HG02870 (cell line): ENCODE results near the gene NBPF3.
"Not testable (repeated sequence)": the region's sequence is repeated elsewhere in the genome, so short reads cannot be mapped to it uniquely, and the experiment has no call there.

ENCODE experiments used
- ATAC-seq: cut with Tn5 transposase; IDR thresholded peaks from one replicate; pipeline ENCODE4 v1.9.1; 2021; ENCODE audit warnings: mild to moderate bottlenecking, moderate library complexity; ENCODE audit not compliant: unreplicated experiment

Gene NBPF3

DNA sequence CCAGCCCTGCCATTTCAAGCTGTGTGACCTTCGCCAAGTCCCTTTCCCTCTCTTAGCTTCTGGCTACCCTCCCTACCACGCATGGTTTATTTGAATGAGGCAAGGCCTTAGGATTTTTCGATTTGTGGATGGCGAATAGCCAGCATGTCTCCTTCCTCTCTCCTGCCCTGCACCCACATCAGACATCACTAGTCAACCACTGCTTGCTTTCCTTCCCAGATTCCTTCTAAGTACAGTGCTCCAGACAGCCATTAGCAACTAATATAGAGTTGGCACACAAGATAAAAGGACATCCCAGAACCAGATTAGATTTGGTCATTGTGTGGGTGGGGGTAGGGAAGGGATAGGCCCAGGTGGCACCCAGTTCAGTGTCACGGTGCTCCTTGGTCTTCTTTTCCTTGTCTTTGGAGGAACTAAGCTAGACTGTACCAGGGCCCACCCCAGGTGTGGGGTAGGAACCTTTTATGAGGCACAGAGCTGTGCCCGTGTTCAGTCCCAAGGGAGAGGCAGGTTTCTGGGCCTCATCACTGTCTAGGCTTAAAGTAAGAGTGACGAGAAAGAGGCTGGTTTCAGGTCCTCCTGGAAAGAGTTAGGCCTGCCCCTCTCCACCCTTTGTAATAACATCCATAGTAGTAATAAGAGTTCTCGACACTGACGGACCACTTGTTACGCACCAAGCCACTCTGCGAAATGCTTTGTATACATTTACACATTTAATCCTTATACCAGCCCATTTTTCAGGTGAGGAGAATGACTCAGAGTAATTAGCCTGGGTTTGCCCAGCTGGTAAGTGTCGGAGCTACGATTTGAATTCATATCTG, 77.9 kb downstream of the NBPF3 start:
- no peak for ATAC-seq

DNA sequence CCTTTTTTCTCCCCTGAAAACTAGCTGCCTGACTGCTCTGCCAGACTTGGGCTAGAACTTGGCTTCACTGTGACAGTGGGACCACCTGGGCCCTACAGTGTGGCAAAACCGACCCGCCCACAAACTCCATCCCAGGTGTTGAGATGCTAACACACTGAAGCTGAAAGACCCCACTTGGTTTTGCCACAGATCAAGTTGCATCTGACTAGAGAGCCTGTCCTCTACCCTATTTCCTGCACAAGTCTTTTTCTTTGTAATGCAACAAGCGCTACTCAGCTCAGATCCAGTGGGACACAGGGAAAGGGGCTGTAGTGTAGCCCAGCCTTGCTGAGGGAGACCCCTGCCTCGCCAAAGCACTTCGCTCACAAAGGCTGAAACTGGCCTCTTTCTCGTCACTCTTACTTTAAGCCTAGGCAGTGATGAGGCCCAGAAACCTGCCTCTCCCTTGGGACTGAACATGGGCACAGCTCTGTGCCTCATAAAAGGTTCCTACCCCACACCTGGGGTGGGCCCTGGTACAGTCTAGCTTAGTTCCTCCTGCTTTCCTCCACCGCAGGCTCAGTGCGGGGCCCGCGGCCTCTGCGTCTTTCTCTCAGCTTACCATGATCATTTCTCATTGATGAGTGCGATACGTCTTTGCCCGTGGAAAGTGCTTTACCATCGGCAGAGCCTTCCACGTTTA, 79.0 kb downstream of the NBPF3 start:
- no peak for ATAC-seq

DNA sequence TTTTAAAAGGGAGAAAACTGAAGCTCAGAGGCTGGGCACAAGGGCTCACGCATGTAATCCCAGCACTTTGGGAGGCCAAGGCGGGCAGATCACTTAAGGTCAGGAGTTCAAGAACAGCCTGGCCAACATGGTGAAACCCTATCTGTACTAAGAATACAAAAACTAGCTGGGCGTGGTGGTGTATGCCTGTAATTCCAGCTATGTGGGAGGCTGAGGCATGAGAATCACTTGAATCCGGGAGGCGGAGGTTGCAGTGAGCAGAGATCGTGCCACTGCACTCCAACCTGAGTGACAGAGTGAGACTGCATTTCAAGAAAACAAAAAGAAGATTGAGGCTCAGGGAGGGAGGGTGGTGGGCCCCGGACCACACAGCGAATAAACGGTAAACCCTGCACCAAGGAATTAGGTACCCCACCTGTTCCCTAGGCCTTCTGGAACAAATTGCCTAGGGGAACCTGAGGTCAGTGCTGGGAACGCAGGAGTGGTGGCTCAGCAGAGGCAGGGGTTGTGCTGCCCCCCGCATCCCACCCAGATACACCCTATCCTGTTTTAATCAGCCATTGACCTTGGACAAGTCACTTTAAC, 79.6 kb downstream of the NBPF3 start:
- ATAC-seq: not testable (repeated sequence)

GRCh38 chr1:21520899-21521716, 81.2 kb downstream of the NBPF3 start:
- no peak for ATAC-seq

DNA sequence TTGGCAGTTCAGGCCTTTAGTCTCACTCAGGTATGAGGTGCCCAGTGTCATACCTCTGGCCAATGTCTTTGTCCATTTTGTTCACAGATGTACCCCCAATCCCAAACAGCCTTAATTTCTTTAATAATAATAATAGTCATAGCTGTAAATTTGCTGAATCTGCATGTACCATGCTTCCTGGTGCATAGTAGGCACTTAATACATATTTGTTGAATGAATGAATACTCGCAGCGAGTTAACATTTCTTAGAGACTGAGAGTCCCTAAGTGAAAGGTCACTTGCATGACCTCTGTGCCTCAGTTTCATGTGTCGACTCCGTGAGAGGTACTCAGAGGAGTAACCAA, 81.8 kb downstream of the NBPF3 start:
- ATAC-seq: no peak

GRCh38 chr1:21522525-21523038, 82.6 kb downstream of the NBPF3 start:
- ATAC-seq: no peak

DNA sequence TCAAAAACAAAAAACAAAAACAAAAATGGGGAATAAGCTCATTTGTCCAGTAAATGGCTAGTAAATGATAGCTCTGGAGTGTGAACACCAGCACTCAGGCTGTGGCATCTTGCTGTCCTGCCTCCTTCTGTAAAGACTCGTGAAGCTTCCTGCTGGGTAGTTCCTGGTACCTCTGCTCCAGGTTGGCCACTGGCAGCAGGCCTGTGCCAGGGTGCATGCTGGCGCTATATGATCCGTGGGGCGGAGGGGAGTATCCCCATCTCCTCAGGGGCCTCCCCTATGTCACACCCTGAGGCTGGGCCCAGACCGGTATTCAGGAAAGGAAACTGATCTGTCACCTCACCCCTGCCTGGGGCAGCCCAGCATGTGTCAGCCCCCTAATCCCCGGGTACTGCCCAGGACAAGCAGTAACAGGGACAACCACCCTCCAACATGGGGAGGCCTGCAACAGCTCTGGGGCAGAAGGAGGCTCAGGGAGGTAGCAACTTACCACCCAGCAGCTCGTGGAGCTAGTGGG, 83.4 kb downstream of the NBPF3 start:
- no peak for ATAC-seq

DNA sequence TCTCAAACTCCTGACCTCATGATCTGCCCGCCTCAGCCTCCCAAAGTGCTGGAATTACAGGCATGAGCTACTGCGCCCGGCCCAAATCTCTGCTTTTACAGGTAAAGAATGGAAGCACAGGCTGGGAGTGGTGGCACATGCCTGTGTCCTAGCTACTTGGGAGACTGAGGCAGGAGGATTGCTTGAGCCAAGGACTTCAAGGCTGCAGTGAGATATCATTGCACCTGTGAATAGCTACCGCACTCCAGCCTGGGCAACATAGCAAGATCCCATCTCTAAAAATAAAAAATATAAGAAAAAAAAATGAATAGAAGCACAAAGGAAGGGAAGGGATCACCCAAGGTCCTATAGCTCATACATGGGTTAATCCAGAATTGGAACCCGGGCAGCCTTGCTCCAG, 84.3 kb downstream of the NBPF3 start:
- no peak for ATAC-seq

DNA sequence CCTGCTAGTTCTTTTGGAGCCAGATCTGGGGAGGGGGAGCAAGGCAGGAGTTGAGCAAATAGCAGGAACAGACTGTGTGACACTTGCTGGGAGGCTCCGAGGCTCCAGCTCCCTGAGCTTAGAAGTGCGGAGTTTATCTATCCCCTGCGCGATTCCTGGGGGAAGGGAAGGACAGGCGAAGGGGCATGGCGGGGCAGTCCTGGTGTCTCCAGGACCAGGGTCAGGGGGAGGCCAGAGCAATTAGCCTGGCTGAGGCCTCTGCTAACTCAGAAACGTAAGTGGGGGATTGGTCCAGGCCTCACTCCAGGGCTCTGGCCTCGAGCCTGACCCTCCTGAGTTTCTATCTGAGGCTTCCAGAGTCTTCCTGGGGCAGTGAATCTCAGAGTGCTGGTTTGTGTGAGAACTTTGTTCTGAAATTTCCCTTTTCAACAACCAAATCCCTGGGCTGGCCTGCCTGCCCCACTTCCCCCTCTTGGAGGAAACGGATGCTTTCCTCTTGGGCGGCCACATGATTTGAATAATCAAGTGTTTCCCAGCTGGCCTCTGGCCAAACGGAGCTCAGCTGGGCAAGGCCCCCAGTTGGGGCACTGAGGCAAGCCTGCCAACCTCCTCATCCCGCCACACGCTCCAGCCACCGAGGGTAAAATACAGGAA, 84.9 kb downstream of the NBPF3 start:
- ATAC-seq: no peak

- ATAC-seq: no peak
Measured at GRCh38 chr1:21525340-21525717, 85.4 kb downstream of the NBPF3 start.

GRCh38 chr1:21526441-21526840, 86.5 kb downstream of the NBPF3 start:
- ATAC-seq: no peak

DNA sequence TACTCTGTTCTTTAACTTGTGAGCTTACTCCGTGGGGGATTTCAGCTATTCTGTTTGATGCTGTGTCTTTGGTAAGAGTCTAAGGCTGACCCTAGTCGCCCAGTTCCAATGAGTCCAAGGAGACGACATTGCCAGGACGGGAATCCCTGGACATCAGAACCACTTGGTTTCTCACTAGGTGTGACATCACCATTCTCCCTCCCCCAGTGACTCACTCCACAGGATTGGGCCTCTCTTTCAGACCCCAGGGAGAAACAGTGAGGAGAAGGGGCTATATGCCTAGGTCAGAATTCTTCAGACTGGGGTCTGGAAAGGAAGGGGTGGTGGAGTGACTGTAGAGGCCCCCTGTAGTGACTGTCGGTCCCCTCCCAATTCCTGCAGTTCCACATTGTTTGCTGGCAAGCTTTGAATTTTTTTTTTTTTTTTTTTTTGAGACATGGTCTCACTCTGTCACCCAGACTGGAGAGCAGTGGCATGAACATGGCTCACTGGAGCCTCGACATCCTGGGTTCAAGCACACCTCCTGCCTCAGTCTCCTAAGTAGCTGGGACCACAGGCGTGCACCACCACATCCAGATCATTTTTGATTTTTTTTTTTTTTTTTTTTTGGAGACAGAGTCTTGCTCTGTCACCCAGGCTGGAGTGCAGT, 90.6 kb downstream of the NBPF3 start:
- no peak for ATAC-seq

- no peak for ATAC-seq
Measured at GRCh38 chr1:21531241-21531640, 91.3 kb downstream of the NBPF3 start.

GRCh38 chr1:21532496-21532895, 92.6 kb downstream of the NBPF3 start:
- ATAC-seq: no peak

DNA sequence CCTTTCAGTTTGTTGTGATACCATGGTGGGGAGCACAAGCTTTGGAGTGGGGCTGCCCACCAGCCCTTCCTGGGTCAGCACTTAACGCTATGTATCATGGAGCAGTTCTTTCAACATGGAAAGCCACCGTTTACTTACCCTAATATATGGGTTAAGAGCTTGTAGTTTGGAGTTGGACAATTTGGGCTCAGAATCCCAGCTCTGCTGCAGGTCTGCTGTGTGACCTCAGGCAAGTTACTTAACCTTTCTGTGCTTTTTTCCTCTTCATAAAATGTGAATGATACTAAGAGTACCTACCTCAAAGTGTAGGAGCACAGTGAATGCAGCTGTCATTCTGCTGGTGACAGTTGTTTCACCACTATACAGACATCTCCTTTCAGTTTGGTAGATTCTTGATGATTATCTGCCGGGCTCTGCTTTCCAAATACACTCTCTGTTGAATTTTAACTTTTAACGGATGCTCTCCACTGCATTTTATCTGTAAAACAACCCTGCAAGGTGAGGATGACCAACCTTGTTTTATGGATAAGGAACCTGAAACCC, 93.1 kb downstream of the NBPF3 start:
- ATAC-seq: no peak

- ATAC-seq: no peak
Measured at GRCh38 chr1:21534146-21534545, 94.2 kb downstream of the NBPF3 start.
